ENCODE measurements around the gene LMBR1L. TPM values are rescaled to one million over a fixed set of nuclear protein-coding genes. Genes with fewer than 3 reads are reported as not detected.

Gene LMBR1L
- total RNA-seq, 2 experiments from 2014 or later = 37.2 to 43.6 TPM

DNA sequence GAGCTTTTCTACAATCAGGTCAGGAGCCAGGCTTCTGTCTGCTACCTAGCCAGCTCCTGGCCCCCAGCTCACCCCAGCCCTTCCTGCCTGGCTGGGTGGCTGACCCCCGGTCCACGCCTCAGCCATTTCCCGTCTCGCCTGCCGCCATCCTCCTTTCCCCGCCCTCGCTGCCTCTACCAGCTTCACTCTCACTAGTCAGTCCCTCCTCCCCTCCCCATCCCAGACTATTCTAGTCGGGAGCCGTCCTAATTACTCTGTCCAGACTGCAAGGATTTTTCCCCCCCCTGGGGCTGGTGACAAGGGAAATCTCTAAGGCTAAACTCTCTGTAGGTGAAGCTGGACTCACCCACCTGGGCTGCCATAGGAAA, 16.9 kb downstream of the LMBR1L start:
- Histone ChIP-seq H3K4me2 (ENCODE audit: low read length) (no peak overlapping the region), H3K9me3 (ENCODE audit: low read length) (no peaks in the 10 kb centered on the region), H3K9me2 (ENCODE audit: insufficient read depth, low read length) (no peaks in the 10 kb centered on the region), H3K27ac (ENCODE audit: low read depth, low read length, poor library complexity, severe bottlenecking) (no peak overlapping the region), H3K36me3 (ENCODE audit: insufficient read depth, low read length) (no peaks in the 10 kb centered on the region), H3K4me3 (ENCODE audit: low read depth, low read length, poor library complexity, severe bottlenecking) (no peak overlapping the region), H3K4me1 (ENCODE audit: insufficient read depth, low read length, poor library complexity, severe bottlenecking) (peaks cover 9% of the 10 kb centered on the region), H3K79me2 (ENCODE audit: insufficient read depth, low read depth, low read length) (no peaks in the 10 kb centered on the region), H2AFZ (ENCODE audit: low read length) (no peak overlapping the region), H4K20me1 (ENCODE audit: insufficient read depth, low read length) (no peaks in the 10 kb centered on the region)
- no TSS peak for BruUV-seq (replicated peaks)
- no peak for DNase-seq (ENCODE audit: low spot score)
- intact Hi-C loops (cut with micrococcal nuclease; ENCODE audit: unreplicated experiment) = no loop called here
- POLR2A ChIA-PET = no interaction called here
- CTCF ChIA-PET (ENCODE audit: unreplicated experiment) = interaction anchor here (1.2 kb wide), 1 partner anchor 29 kb away, joined by 3 read pairs; no protein-coding TSS in a partner anchor
- TF ChIP-seq, protein P1, sequence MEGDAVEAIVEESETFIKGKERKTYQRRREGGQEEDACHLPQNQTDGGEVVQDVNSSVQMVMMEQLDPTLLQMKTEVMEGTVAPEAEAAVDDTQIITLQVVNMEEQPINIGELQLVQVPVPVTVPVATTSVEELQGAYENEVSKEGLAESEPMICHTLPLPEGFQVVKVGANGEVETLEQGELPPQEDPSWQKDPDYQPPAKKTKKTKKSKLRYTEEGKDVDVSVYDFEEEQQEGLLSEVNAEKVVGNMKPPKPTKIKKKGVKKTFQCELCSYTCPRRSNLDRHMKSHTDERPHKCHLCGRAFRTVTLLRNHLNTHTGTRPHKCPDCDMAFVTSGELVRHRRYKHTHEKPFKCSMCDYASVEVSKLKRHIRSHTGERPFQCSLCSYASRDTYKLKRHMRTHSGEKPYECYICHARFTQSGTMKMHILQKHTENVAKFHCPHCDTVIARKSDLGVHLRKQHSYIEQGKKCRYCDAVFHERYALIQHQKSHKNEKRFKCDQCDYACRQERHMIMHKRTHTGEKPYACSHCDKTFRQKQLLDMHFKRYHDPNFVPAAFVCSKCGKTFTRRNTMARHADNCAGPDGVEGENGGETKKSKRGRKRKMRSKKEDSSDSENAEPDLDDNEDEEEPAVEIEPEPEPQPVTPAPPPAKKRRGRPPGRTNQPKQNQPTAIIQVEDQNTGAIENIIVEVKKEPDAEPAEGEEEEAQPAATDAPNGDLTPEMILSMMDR (conservative IDR thresholded peaks at IDR 0.05; ENCODE audit: low read length) = no peak
- TF ChIP-seq EZH2phosphoT487 (IDR thresholded peaks at IDR 0.05; ENCODE audit: borderline replicate concordance, low read depth, low read length) = no peak

DNA sequence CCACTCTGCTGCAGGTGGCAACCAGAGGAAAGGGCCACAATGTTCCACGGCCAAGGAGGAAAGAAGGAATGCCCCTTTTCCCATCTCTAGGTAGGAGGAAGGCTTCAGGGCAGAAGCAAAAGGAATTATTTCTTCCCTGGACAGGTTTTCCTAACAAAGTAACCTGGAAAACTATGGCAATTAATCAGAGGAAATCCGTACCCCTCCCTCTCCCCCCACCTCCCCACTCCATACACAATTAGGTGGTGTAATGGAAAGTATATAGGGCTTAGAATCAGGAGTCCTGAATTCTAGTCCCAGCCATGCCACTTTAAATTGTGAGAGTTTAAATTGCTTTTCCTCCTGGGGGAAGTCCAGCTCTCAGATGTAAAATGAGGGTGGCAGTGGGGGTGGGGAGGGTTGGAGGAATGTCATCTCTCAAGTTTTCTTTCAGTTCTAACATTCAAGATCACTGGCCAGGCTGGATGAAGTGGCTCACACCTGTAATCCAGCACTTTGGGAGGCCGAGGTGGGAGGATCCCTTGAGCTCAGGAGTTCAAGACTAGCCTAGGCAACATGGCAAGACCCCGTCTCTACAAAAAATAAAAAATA, 17.7 kb downstream of the LMBR1L start:
- no peak for DNase-seq (ENCODE audit: low spot score)
- peaks cover 18% of the 10 kb centered on the region for H3K4me1 ChIP-seq (ENCODE audit: insufficient read depth, low read length, poor library complexity, severe bottlenecking)
- H3K27ac ChIP-seq (ENCODE audit: low read depth, low read length, poor library complexity, severe bottlenecking) = no peak overlapping the region
- CTCF ChIA-PET (ENCODE audit: unreplicated experiment) = interaction anchor here (0.7 to 2.2 kb wide), 4 partner anchors 8 to 23 kb away, joined by 3 to 16 read pairs (median 4); no protein-coding TSS in a partner anchor
- no peak overlapping the region for H2AFZ ChIP-seq (ENCODE audit: low read length)
- intact Hi-C loops (cut with micrococcal nuclease; ENCODE audit: unreplicated experiment) = loop anchor here (1.0 kb wide), 1 partner anchor 29 kb away; no protein-coding TSS in a partner anchor
- no peaks in the 10 kb centered on the region for H3K9me3 ChIP-seq (ENCODE audit: low read length)
- TF ChIP-seq, protein P1 (conservative IDR thresholded peaks at IDR 0.05; ENCODE audit: low read length) = no peak
- TF ChIP-seq EZH2phosphoT487 (IDR thresholded peaks at IDR 0.05; ENCODE audit: borderline replicate concordance, low read depth, low read length) = no peak
- POLR2A ChIA-PET = no interaction called here
- no peaks in the 10 kb centered on the region for H4K20me1 ChIP-seq (ENCODE audit: insufficient read depth, low read length)
- BruUV-seq (replicated peaks) = no TSS peak
- H3K79me2 ChIP-seq (ENCODE audit: insufficient read depth, low read depth, low read length) = no peaks in the 10 kb centered on the region
- no peaks in the 10 kb centered on the region for H3K9me2 ChIP-seq (ENCODE audit: insufficient read depth, low read length)
- H3K4me3 ChIP-seq (ENCODE audit: low read depth, low read length, poor library complexity, severe bottlenecking) = no peak overlapping the region
- no peaks in the 10 kb centered on the region for H3K36me3 ChIP-seq (ENCODE audit: insufficient read depth, low read length)
- no peak overlapping the region for H3K4me2 ChIP-seq (ENCODE audit: low read length)

DNA sequence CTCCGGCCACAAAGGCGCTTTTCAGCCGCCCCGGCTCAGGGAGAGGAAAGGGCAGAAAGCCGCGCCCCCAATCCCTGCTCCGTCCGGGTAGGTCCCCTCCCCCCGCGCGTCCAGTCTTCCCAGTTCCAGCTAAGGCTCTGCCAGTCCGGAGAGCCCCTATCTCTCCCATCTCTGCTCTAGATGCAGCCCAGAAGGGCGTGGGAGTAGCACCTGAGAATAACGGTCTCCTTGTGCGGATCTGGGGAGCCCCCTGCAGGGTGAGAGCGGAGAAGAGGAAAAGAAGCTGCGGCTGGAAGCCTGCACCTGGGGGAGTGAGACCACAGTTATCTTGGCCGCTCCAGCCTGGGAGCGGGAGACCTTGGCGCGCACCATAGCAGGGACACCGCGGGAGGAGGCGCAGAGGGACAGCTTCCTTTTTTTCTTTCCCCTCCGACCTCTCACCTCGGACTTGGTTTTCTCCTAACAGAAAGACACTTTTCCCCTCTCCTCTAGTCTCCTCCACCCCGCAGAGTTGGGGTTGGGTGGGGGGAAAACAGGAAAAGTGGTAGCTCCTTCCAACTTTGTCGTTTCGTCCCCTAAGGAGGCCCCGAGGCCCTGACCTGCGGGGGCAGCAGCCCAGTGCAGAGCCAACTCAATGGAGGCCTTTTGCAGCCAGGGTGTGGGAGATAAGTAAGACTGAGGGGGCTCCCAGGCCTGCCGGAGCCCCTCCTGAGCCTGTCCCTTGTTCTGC, 18.4 kb downstream of the LMBR1L start:
- TF ChIP-seq, protein P1 (conservative IDR thresholded peaks at IDR 0.05; ENCODE audit: low read length) = peak; percentile 77
- no peak for TF ChIP-seq EZH2phosphoT487 (IDR thresholded peaks at IDR 0.05; ENCODE audit: borderline replicate concordance, low read depth, low read length)
- intact Hi-C loops (cut with micrococcal nuclease; ENCODE audit: unreplicated experiment) = loop anchor here (1.0 kb wide), 1 partner anchor 28 kb away; no protein-coding TSS in a partner anchor
- Histone ChIP-seq H4K20me1 (ENCODE audit: insufficient read depth, low read length) (no peaks in the 10 kb centered on the region), H3K4me3 (ENCODE audit: low read depth, low read length, poor library complexity, severe bottlenecking) (peak overlapping the region; percentile 23), H2AFZ (ENCODE audit: low read length) (no peak overlapping the region), H3K9me3 (ENCODE audit: low read length) (no peaks in the 10 kb centered on the region), H3K79me2 (ENCODE audit: insufficient read depth, low read depth, low read length) (no peaks in the 10 kb centered on the region), H3K9me2 (ENCODE audit: insufficient read depth, low read length) (no peaks in the 10 kb centered on the region), H3K27ac (ENCODE audit: low read depth, low read length, poor library complexity, severe bottlenecking) (no peak overlapping the region), H3K4me2 (ENCODE audit: low read length) (peak overlapping the region; percentile 56), H3K36me3 (ENCODE audit: insufficient read depth, low read length) (no peaks in the 10 kb centered on the region), H3K4me1 (ENCODE audit: insufficient read depth, low read length, poor library complexity, severe bottlenecking) (peaks cover 19% of the 10 kb centered on the region)
- ChIA-PET POLR2A (no interaction called here), CTCF (ENCODE audit: unreplicated experiment) (interaction anchor here (0.7 to 2.2 kb wide), 4 partner anchors 8 to 22 kb away, joined by 3 to 16 read pairs (median 4); no protein-coding TSS in a partner anchor)
- peak; percentile 58 for DNase-seq (ENCODE audit: low spot score)
- no TSS peak for BruUV-seq (replicated peaks)
